GM12872 (cell line): ENCODE data around the gene DSCAM.

Source experiments
- TF ChIP-seq, protein P1 (sequence below): IDR thresholded peaks from 3 replicates; pipeline ENCODE4 v1.5.1; 2011; ENCODE audit warnings: low read depth, mild to moderate bottlenecking, low read length, moderate library complexity; ENCODE audit not compliant: insufficient read depth

The DSCAM gene

DNA sequence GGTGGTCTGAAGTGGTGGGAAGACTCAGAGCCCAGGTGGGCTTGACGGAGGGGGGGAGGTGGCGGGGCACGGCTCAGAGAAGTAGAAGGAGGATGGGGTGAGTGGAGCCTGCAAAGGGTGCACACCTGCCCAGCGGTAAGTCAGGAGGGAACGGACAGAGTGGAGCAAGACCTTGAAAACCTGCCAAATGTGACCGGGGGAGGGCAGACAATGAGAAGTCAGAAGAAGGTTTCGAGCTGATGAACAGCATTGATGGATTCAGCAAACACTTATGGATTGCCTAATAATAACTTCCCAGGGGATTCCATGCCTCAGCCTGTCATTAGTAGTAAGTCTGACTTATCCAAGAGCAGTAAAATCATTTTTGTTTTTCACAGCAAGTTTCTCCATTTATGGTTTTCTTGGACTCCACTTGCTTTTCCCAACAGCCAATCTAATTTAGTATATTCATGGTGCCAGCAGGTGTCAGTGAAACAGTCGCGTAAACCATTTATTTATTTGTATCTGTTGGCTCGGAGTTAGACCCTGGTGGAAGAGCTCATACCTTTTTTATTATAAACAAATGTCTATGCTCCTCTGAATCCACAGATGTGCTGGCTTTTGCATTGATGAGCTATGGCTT is 700.6 kb downstream of the DSCAM start:
- TF ChIP-seq, protein P1, sequence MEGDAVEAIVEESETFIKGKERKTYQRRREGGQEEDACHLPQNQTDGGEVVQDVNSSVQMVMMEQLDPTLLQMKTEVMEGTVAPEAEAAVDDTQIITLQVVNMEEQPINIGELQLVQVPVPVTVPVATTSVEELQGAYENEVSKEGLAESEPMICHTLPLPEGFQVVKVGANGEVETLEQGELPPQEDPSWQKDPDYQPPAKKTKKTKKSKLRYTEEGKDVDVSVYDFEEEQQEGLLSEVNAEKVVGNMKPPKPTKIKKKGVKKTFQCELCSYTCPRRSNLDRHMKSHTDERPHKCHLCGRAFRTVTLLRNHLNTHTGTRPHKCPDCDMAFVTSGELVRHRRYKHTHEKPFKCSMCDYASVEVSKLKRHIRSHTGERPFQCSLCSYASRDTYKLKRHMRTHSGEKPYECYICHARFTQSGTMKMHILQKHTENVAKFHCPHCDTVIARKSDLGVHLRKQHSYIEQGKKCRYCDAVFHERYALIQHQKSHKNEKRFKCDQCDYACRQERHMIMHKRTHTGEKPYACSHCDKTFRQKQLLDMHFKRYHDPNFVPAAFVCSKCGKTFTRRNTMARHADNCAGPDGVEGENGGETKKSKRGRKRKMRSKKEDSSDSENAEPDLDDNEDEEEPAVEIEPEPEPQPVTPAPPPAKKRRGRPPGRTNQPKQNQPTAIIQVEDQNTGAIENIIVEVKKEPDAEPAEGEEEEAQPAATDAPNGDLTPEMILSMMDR, result no peak

DNA sequence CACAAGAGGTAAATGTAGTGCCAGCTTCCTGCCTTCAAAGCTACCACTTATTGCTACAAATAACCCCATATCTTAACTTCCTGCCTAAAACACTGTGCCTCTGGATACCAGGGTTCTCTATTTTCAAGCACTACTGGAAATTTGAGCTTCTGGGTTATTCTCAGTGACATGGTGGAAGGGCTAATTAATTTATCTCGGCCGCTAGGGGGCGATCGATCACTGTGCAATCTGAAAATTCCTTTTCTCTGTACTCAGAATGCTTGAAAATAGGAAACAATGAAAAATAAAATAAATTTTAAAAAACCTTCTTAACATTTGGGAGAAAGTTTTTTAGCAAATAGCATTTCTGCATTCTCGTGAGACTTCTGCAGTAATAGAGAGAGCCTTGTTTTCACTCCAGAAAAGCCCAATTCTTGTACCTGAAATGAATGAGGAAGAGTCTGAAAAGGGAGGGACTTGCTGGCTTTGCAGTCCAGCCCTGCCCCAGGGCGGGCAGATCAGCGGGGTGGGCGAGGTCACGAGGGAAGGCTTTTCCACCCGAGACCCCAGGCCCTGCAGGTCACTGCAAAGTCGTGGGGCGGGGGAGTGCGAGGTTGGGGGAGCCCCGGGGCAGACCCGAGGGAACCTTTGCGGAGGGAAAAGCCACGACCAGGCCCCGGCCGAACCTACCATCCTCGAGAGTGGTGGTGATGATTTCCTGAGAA is 703.0 kb downstream of the DSCAM start:
- TF ChIP-seq, protein P1, result peak; percentile 54

DNA sequence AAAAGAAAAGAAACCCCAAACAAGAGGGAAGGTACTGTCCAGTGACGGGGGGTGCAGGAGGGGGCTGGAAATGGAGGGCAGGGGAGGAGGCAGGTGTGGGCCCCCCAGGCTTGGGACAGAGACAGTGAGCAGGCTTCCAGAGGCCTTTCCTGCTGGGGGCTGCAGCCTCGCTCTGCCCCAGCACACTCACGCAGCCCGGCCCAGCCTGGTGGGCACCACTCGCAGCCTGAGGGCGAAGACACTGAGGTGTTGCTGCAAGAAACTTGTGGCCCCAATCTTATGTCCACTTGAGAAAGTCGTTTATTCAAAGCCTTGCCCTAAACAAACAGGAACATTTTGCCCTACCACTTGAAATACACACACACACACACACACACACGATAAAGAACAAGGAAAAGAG is 705.3 kb downstream of the DSCAM start:
- TF ChIP-seq, protein P1, result no peak

DNA sequence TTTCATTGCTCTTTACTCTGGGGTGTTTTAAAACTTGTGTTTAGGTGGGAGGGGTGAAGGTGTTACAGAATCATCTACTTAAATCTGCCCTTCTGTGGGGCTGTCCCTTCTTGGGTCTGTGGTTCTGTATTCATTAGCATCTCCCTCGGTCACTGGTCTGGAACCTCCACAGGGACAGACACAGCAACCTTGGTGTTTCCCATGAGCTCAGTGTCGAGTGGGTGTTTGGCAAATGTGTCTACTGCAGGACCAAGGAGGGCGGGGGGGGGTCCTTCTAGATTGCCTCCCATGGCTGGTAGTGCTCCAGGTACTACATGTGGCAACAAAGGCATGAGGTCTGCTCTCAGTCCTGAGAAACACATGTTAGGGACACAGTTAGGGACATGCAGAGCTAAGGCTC is 706.3 kb downstream of the DSCAM start:
- TF ChIP-seq, protein P1, result no peak

DNA sequence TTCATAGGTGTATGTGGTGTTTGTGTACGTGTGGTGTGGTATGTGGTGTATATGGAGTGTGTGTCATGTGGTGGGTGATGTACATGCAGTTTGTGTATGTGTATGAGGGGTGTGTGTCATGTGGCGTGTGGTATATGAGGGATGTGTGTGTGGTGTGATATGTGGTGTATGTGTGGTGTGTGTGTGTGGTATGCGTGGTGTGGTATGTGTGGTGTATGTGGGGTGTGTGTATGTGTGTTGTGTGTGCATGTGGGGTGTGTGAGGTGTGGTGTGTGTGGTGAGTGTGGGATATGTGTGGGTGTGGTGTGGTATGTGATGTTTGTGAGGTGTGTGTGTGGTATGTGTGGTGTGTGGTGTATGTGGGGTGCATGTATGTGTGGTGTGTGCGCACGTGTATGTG is 707.3 kb downstream of the DSCAM start:
- TF ChIP-seq, protein P1, result no peak

DNA sequence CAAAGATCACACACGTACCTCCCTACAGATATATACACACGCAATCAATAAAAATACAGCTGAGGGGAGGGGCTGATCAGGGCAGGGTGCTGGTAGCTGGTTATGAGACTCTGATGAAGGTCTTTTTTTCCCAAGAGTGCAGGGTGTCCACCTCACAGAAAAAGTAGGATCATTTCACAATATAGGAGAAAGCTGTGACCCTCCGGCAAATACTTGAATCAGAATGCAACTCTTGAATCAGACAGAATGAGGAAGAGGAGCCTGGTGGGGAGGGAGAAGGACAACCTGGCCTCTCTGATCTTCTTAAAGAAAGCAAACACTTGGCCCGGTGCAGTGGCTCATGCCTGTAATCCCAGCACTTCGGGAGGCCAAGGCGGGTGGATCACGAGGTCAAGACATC is 710.4 kb downstream of the DSCAM start:
- TF ChIP-seq, protein P1, result no peak

DNA sequence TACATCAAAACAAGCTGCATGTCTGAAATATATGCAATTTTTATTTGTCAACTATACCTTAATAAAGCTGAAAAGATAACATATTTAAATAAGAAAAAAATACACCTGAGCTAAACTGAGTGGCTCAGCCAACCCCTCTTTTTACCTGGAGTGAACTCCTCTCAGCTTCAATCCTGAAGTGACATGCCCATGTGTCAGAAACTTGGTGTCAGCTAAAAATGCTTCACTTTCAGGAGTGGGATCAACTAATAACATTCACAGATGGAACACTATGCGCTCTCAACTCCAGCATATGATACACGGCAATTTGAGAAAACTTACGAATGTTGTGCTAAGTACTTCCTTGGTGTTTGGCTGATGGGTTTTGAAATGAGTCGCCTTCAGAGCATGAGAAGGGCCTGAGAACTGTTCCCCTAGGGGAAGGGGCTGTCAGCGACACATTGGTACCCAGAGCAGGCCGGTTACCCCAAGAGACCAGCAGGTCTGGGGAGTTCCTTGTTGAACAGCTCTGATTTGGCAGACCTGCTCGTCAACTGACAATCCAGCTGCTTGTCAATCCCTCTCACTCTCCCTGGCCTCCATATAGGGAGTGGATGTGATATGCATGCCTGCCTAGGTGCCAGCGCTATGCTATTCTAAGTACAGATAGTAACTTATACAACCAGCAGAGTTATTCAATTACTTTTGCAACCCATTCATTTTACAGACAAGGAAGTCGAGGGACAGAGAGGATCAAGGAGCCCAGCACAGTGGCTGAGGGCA is 712.0 kb downstream of the DSCAM start:
- TF ChIP-seq, protein P1, result no peak
